IPS-NIHi7 (cell line): ENCODE measurements around the gene ZNF106.

Source experiments
- DNase-seq: peaks from one replicate; pipeline ENCODE4 v3.0.0; 2012; ENCODE audit warnings: mixed read lengths; ENCODE audit errors: extremely low spot score

The ZNF106 gene

GRCh38 chr15:42405863-42406482 lies 85.0 kb downstream of the ZNF106 start:
- DNase-seq = no peak

- DNase-seq = no peak
Observed at GRCh38 chr15:42404461-42405235, 86.3 kb downstream of the ZNF106 start.

- DNase-seq = no peak
Observed at GRCh38 chr15:42403389-42403788, 87.6 kb downstream of the ZNF106 start.

GRCh38 chr15:42402455-42403205 lies 88.3 kb downstream of the ZNF106 start:
- no peak for DNase-seq

- no peak for DNase-seq
Observed at GRCh38 chr15:42401544-42402454, 89.1 kb downstream of the ZNF106 start.

- DNase-seq = no peak
Observed at GRCh38 chr15:42395838-42396237, 95.1 kb downstream of the ZNF106 start.

- no peak for DNase-seq
Observed at GRCh38 chr15:42394106-42394505, 96.8 kb downstream of the ZNF106 start.

- DNase-seq = no peak
Observed at GRCh38 chr15:42392309-42393024, 98.5 kb downstream of the ZNF106 start.

- DNase-seq = no peak
Observed at GRCh38 chr15:42387603-42388002, 103.3 kb downstream of the ZNF106 start.

GRCh38 chr15:42385980-42386700 lies 104.8 kb downstream of the ZNF106 start:
- DNase-seq = no peak

GRCh38 chr15:42385206-42385979 lies 105.5 kb downstream of the ZNF106 start:
- peak; percentile 85 for DNase-seq

GRCh38 chr15:42384597-42384996 lies 106.3 kb downstream of the ZNF106 start:
- DNase-seq = no peak

GRCh38 chr15:42378011-42378410 lies 112.9 kb downstream of the ZNF106 start:
- DNase-seq = no peak

GRCh38 chr15:42375941-42376340 lies 115.0 kb downstream of the ZNF106 start:
- no peak for DNase-seq

- DNase-seq = no peak
Observed at GRCh38 chr15:42375252-42375651, 115.7 kb downstream of the ZNF106 start.

- no peak for DNase-seq
Observed at GRCh38 chr15:42374810-42375209, 116.1 kb downstream of the ZNF106 start.

- no peak for DNase-seq
Observed at GRCh38 chr15:42373936-42374335, 117.0 kb downstream of the ZNF106 start.

GRCh38 chr15:42373274-42373673 lies 117.7 kb downstream of the ZNF106 start:
- DNase-seq = no peak

- DNase-seq = peak; percentile 9
Observed at GRCh38 chr15:42371096-42371495, 119.8 kb downstream of the ZNF106 start.

- DNase-seq = no peak
Observed at GRCh38 chr15:42368096-42368495, 122.8 kb downstream of the ZNF106 start.
